ENCODE data around the gene AP2B1. TPM values are rescaled to one million over a fixed set of nuclear protein-coding genes. Genes with fewer than 3 reads are reported as not detected.

The AP2B1 gene
- 150 and 264 TPM in 2 replicates for total RNA-seq (2011; cell fraction: chromatin; rRNA removed; ENCODE audit: low replicate concordance)
- total RNA-seq (2011; cell fraction: nucleolus; rRNA removed), result 100 and 121 TPM in 2 replicates
- total RNA-seq (2011; cell fraction: nucleoplasm; rRNA removed), result 133 and 166 TPM in 2 replicates
- total RNA-seq (2014; rRNA removed) (90.5 and 115 TPM in 2 replicates), total RNA-seq (2014; rRNA removed; fragmentation: Illumina TruSeq; extraction: Trizol) (114 and 135 TPM in 2 replicates), total RNA-seq (2015; rRNA removed; fragmentation: Illumina TruSeq; extraction: Trizol) (82.0 and 85.9 TPM in 2 replicates), total RNA-seq (2021) (221 and 245 TPM in 2 replicates), polyA plus RNA-seq (2011; rRNA removed) (154 and 287 TPM in 2 replicates), polyA plus RNA-seq (2014; fragmentation: Illumina TruSeq; extraction: Trizol) (191 and 204 TPM in 2 replicates), polyA plus RNA-seq (2014; fragmentation: Nextera tagmentation; extraction: Ambion mirVana) (10 to 100 TPM; 60.1 to 63.6 TPM), polyA plus RNA-seq (2014; rRNA removed) (105 and 126 TPM in 2 replicates), polyA minus RNA-seq (2011; rRNA and poly(A)+ RNA removed) (244 and 452 TPM in 2 replicates), Bru-seq, nascent RNA (percentile 94 among the genes with signal in this experiment), BruChase-seq, experiment 1, labeled RNA remaining after a 2-hour chase (percentile 94 among the genes with signal in this experiment), BruChase-seq, experiment 2, labeled RNA remaining after a 6-hour chase (percentile 93 among the genes with signal in this experiment)
- polyA plus RNA-seq (2011; cell fraction: cytosol; rRNA removed), result 122 and 145 TPM in 2 replicates
- polyA plus RNA-seq (2011; cell fraction: nucleus; rRNA removed), result 151 and 159 TPM in 2 replicates
- polyA plus RNA-seq (2012), result 152 and 157 TPM in 2 replicates
- 95.2 and 196 TPM in 2 replicates for polyA minus RNA-seq (2011; cell fraction: cytosol; rRNA and poly(A)+ RNA removed)
- 73.0 and 81.9 TPM in 2 replicates for polyA minus RNA-seq (2011; cell fraction: nucleus; rRNA and poly(A)+ RNA removed)
- long read RNA-seq, experiment 1, full-length matches to known transcripts, result 33 of 242 reads
- long read RNA-seq, experiment 1, partial matches to known transcripts, result 118 of 242 reads
- long read RNA-seq, experiment 1, other reads (novel, unspliced or antisense), result 91 of 242 reads
- long read RNA-seq, experiment 2, partial matches to known transcripts, result 139 of 243 reads
- long read RNA-seq, experiment 2, other reads (novel, unspliced or antisense), result 104 of 243 reads
- long read RNA-seq, experiment 3, full-length matches to known transcripts, result 8 of 35 reads
- long read RNA-seq, experiment 3, partial matches to known transcripts, result 13 of 35 reads
- long read RNA-seq, experiment 3, other reads (novel, unspliced or antisense), result 14 of 35 reads

DNA sequence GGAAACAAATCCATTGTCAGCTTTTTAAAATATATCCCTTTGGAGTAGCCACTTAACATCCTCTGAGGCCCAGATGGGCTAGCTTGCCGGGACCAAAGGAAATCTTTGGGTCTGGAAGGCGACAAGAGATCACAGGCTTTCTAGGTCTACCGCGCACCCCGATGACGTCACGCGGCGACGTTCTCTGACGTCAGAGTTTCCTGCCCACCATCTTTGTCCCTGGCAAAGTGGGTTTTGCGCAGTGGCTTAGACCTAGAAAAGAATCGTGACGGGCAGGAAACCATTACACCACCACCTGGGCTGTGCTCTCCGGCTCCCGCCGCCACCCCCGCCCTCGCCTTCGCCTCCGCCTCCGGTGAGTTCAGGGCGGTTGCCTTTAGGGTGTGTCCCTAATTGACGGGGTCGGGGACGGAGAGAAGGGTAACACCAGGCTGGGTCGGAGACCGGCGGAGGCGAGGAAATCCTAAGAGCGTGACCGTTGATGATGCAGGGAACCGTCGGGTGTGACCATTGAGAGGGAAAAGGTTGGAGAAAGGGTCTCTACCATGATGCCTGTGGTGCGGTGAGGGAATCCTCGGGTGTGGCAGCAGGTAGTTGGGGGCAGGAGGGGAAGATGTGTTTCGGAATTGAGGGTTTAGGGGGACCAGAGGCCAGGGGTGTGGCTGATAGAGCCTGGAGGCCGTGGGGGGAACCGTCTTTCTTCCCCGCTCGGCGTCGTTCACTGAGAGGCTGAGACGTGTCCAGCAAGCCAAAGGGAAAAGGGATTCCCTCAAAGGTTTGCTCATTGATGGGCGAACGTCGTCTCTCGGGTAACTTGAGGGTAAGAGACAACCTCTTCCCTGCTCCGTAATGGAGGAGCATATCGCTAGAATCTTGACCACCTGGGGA lies at the start of gene AP2B1:
AP2B1 (plus strand) TSS at position 249 of the 888 bp plus-strand sequence. CDS start 6,709 bp downstream, outside the sequence.
- WGBS (ENCODE audit: insufficient coverage, low coverage, missing lambda C conversion rate), result under 1% methylated on average over 43 of the region's 50 CpGs
- TF ChIP-seq CSDE1 (IDR thresholded peaks at IDR 0.05), result peak in 1 of 2 experiments; percentile 99; a peak in 2 of 4 replicates
- TF ChIP-seq SRSF1 (IDR thresholded peaks at IDR 0.05; ENCODE audit: low read depth, low read length), result no peak
- 0 out of 2 replicates have a peak, but pooled peaks have one; percentile 55 for TF ChIP-seq HMGXB4 (CRISPR knock-in tag; IDR thresholded peaks at IDR 0.05)
- peak; percentile 96 for TF ChIP-seq JUNB (CRISPR knock-in tag; conservative IDR thresholded peaks at IDR 0.05)
- TF ChIP-seq, protein P1, sequence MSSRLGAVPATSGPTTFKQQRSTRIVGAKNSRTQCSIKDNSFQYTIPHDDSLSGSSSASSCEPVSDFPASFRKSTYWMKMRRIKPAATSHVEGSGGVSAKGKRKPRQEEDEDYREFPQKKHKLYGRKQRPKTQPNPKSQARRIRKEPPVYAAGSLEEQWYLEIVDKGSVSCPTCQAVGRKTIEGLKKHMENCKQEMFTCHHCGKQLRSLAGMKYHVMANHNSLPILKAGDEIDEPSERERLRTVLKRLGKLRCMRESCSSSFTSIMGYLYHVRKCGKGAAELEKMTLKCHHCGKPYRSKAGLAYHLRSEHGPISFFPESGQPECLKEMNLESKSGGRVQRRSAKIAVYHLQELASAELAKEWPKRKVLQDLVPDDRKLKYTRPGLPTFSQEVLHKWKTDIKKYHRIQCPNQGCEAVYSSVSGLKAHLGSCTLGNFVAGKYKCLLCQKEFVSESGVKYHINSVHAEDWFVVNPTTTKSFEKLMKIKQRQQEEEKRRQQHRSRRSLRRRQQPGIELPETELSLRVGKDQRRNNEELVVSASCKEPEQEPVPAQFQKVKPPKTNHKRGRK (tag; IDR thresholded peaks at IDR 0.05), result no peak
- no peak for TF ChIP-seq ELK3 (CRISPR knock-in tag; IDR thresholded peaks at IDR 0.05)
- TF ChIP-seq, protein P2, sequence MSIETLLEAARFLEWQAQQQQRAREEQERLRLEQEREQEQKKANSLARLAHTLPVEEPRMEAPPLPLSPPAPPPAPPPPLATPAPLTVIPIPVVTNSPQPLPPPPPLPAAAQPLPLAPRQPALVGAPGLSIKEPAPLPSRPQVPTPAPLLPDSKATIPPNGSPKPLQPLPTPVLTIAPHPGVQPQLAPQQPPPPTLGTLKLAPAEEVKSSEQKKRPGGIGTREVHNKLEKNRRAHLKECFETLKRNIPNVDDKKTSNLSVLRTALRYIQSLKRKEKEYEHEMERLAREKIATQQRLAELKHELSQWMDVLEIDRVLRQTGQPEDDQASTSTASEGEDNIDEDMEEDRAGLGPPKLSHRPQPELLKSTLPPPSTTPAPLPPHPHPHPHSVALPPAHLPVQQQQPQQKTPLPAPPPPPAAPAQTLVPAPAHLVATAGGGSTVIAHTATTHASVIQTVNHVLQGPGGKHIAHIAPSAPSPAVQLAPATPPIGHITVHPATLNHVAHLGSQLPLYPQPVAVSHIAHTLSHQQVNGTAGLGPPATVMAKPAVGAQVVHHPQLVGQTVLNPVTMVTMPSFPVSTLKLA (conservative IDR thresholded peaks at IDR 0.05), result peak; percentile 77 to 88

More for the DNA sequence above, at the start of gene AP2B1:
- H3K9me3 ChIP-seq (replicated peaks; ENCODE audit: control insufficient read depth, insufficient read depth, low read depth, low read length), result no peaks in the 10 kb centered on the region
- H3K4me2 ChIP-seq (ENCODE audit: insufficient read depth, low read length), result peak within 1 kb of the TSS; percentile 94
- peaks cover 17% of the 10 kb centered on the region; the same call in 2 of the 3 replicates for H3K36me3 ChIP-seq (ENCODE audit: control insufficient read depth, insufficient read depth, low read length)
- intact Hi-C loops (cut with micrococcal nuclease) (loop anchor here (1.0 kb wide), 1 partner anchor 9 kb away; the partner anchor contains the start of gene PEX12), in situ Hi-C loops (cut with MboI) (no loop called here)
- DNase-seq (ENCODE audit: extremely low read depth in 1 of 4, low spot score in 3 of 4) (peak; percentile 90 to 99 (median 90)), ATAC-seq (peak; percentile 90), FAIRE-seq (peak; percentile 98)
- H4K20me1 ChIP-seq (replicated peaks; ENCODE audit: control insufficient read depth, insufficient read depth, low read length), result no peaks in the 10 kb centered on the region
- H3K27ac ChIP-seq (ENCODE audit: extremely low read depth, low read depth, low read length), result peak within 1 kb of the TSS; percentile 99
- TSS peak; percentile 72 for BruUV-seq (replicated peaks)
- POLR2A ChIA-PET, result interaction anchor here (0.7 to 7.5 kb wide), 9 partner anchors 9 to 1149 kb away, joined by 3 to 132 read pairs (median 4); partner anchors contain the start of genes PEX12, SLFN12L and SLFN14
- H3K27me3 ChIP-seq (ENCODE audit: control insufficient read depth in 2 of 2, insufficient read depth in 2 of 2, low read length in 2 of 2), result no peaks in the 10 kb centered on the region
- peak within 1 kb of the TSS; percentile 96 to 97 for H3K9ac ChIP-seq (ENCODE audit: insufficient read depth in 1 of 2, low read depth in 2 of 2, low read length in 2 of 2)
- H2AFZ ChIP-seq (ENCODE audit: low read depth, low read length), result peak within 1 kb of the TSS; percentile 82
- CTCF ChIA-PET (ENCODE audit: low intra/inter-chr PET ratio), result no interaction called here
- peak within 1 kb of the TSS; percentile 83 for H3K4me3 ChIP-seq
- no peaks in the 10 kb centered on the region for H3K9me1 ChIP-seq (ENCODE audit: control insufficient read depth, insufficient read depth, low read length)
- peaks cover 52% of the 10 kb centered on the region for H3K79me2 ChIP-seq (ENCODE audit: control insufficient read depth, insufficient read depth, low read length)
- H3K4me1 ChIP-seq (replicated peaks in 1 of 2; ENCODE audit: control insufficient read depth in 2 of 2, insufficient read depth in 2 of 2, low read length in 2 of 2), result peaks cover 8 to 9% of the 10 kb centered on the region in 2 experiments; a peak in 4 of 5 replicates

All from K562 (cell line).